Measurements from ENCODE around the gene GPR161.

The GPR161 gene

GRCh38 chr1:168087696-168088095 lies 49.0 kb downstream of the GPR161 start:
- no peak for DNase-seq
- no peaks in the 10 kb centered on the region for H3K36me3 ChIP-seq (ENCODE audit: control insufficient read depth, insufficient read depth, low read length)
- no peak overlapping the region for H2BK15ac ChIP-seq (replicated peaks; ENCODE audit: low read depth)
- H3K4me3 ChIP-seq (ENCODE audit: low read length): no peak overlapping the region
- H2BK120ac ChIP-seq (ENCODE audit: low read depth, low read length): no peak overlapping the region
- H3K9ac ChIP-seq (ENCODE audit: low read length): no peak overlapping the region
- H3K79me2 ChIP-seq (ENCODE audit: control insufficient read depth, insufficient read depth, low read length): no peaks in the 10 kb centered on the region
- no peak overlapping the region for H3K4me2 ChIP-seq (ENCODE audit: low read length)
- H3K4me1 ChIP-seq (ENCODE audit: control insufficient read depth, low read depth, low read length): peaks cover 3% of the 10 kb centered on the region
- H3K56ac ChIP-seq (ENCODE audit: low read length): no peak overlapping the region
- no peak overlapping the region for H2BK5ac ChIP-seq (ENCODE audit: low read length)
- H3K27me3 ChIP-seq (ENCODE audit: insufficient read depth, low read length, poor library complexity): no peaks in the 10 kb centered on the region
- no peak overlapping the region for H4K5ac ChIP-seq (ENCODE audit: low read length)
- no peaks in the 10 kb centered on the region for H3K79me1 ChIP-seq (ENCODE audit: low read length)
- no peak overlapping the region for H4K8ac ChIP-seq (ENCODE audit: low read depth, low read length)
- no peak overlapping the region for H3K4ac ChIP-seq (ENCODE audit: low read depth, low read length)
- H3K27ac ChIP-seq (ENCODE audit: low read depth, low read length): no peak overlapping the region
- no CpG with 5 or more reads among the region's 10 CpGs for WGBS (ENCODE audit: extremely low coverage, insufficient coverage, low lambda C conversion rate)
- no peak overlapping the region for H2AK5ac ChIP-seq (ENCODE audit: low read length)
- H3K18ac ChIP-seq (ENCODE audit: low read length): no peak overlapping the region
- H3K23ac ChIP-seq (ENCODE audit: low read length): no peak overlapping the region

DNA sequence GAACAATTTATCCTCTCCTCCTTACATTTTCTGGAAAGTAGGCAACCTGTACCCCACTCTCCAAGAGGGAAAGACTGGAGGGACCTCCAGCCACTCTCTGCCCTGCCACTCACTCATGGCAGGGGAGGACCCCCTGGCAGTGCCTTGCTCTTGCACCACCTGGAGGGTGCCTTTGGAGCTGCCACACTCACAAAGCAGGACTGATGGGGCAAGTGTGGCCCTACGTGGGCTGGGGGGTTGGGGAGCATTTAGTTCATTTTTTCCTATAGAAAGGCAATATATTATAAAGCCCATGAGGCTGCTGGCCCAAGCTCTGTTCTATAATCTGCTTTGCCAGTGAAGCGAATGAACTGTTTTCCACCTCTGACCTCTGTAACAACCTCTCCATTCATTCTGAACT lies 50.3 kb downstream of the GPR161 start:
- H3K56ac ChIP-seq (ENCODE audit: low read length): no peak overlapping the region
- H3K4me2 ChIP-seq (ENCODE audit: low read length): no peak overlapping the region
- peaks cover 3% of the 10 kb centered on the region for H3K4me1 ChIP-seq (ENCODE audit: control insufficient read depth, low read depth, low read length)
- no peak overlapping the region for H3K4me3 ChIP-seq (ENCODE audit: low read length)
- no peak overlapping the region for H3K23ac ChIP-seq (ENCODE audit: low read length)
- no peaks in the 10 kb centered on the region for H3K27me3 ChIP-seq (ENCODE audit: insufficient read depth, low read length, poor library complexity)
- WGBS (ENCODE audit: extremely low coverage, insufficient coverage, low lambda C conversion rate): no CpG with 5 or more reads among the region's 2 CpGs
- H4K5ac ChIP-seq (ENCODE audit: low read length): no peak overlapping the region
- H3K27ac ChIP-seq (ENCODE audit: low read depth, low read length): no peak overlapping the region
- no peaks in the 10 kb centered on the region for H3K36me3 ChIP-seq (ENCODE audit: control insufficient read depth, insufficient read depth, low read length)
- H3K4ac ChIP-seq (ENCODE audit: low read depth, low read length): no peak overlapping the region
- no peak overlapping the region for H4K8ac ChIP-seq (ENCODE audit: low read depth, low read length)
- H3K18ac ChIP-seq (ENCODE audit: low read length): no peak overlapping the region
- H2BK5ac ChIP-seq (ENCODE audit: low read length): no peak overlapping the region
- H3K9ac ChIP-seq (ENCODE audit: low read length): no peak overlapping the region
- no peaks in the 10 kb centered on the region for H3K79me2 ChIP-seq (ENCODE audit: control insufficient read depth, insufficient read depth, low read length)
- no peaks in the 10 kb centered on the region for H3K79me1 ChIP-seq (ENCODE audit: low read length)
- DNase-seq: no peak
- no peak overlapping the region for H2BK15ac ChIP-seq (replicated peaks; ENCODE audit: low read depth)
- no peak overlapping the region for H2BK120ac ChIP-seq (ENCODE audit: low read depth, low read length)
- H2AK5ac ChIP-seq (ENCODE audit: low read length): no peak overlapping the region

DNA sequence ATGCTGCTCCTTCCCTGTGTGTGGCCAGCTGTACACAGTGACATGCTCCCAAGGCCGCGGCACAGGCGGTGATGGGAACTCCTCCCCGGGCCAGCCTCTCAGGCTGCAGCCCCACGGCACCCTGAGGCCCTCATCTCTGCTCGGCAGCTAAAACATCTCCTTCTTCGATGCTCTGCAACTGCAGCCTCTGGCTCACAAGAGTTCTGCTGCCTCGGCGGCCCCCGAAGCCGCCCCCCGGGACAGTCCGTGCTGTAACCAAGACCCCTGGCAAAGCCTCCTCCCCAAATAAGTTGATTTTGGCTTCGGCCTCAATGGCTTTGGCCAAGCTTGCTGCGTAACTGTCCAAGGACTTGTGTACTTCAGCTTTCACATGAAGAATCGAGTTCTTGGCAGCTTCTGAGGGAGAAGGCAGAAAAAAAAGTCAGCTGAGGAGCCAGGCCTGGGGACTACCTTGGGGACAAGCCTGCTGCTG lies 51.3 kb downstream of the GPR161 start:
- Histone ChIP-seq H3K27ac (ENCODE audit: low read depth, low read length) (no peak overlapping the region), H3K4me2 (ENCODE audit: low read length) (no peak overlapping the region), H3K23ac (ENCODE audit: low read length) (no peak overlapping the region), H3K4me3 (ENCODE audit: low read length) (no peak overlapping the region), H3K36me3 (ENCODE audit: control insufficient read depth, insufficient read depth, low read length) (no peaks in the 10 kb centered on the region), H2BK120ac (ENCODE audit: low read depth, low read length) (no peak overlapping the region), H2AK5ac (ENCODE audit: low read length) (no peak overlapping the region), H2BK5ac (ENCODE audit: low read length) (no peak overlapping the region), H3K27me3 (ENCODE audit: insufficient read depth, low read length, poor library complexity) (no peaks in the 10 kb centered on the region), H3K4ac (ENCODE audit: low read depth, low read length) (no peak overlapping the region), H2BK15ac (replicated peaks; ENCODE audit: low read depth) (no peak overlapping the region), H3K56ac (ENCODE audit: low read length) (no peak overlapping the region), H3K79me2 (ENCODE audit: control insufficient read depth, insufficient read depth, low read length) (no peaks in the 10 kb centered on the region), H3K4me1 (ENCODE audit: control insufficient read depth, low read depth, low read length) (peaks cover 3% of the 10 kb centered on the region), H4K5ac (ENCODE audit: low read length) (no peak overlapping the region), H3K18ac (ENCODE audit: low read length) (no peak overlapping the region), H3K9ac (ENCODE audit: low read length) (no peak overlapping the region), H4K8ac (ENCODE audit: low read depth, low read length) (no peak overlapping the region), H3K79me1 (ENCODE audit: low read length) (no peaks in the 10 kb centered on the region)
- whole genome bisulfite sequencing (ENCODE audit: extremely low coverage, insufficient coverage, low lambda C conversion rate): no CpG with 5 or more reads among the region's 16 CpGs
- DNase-seq: no peak

DNA sequence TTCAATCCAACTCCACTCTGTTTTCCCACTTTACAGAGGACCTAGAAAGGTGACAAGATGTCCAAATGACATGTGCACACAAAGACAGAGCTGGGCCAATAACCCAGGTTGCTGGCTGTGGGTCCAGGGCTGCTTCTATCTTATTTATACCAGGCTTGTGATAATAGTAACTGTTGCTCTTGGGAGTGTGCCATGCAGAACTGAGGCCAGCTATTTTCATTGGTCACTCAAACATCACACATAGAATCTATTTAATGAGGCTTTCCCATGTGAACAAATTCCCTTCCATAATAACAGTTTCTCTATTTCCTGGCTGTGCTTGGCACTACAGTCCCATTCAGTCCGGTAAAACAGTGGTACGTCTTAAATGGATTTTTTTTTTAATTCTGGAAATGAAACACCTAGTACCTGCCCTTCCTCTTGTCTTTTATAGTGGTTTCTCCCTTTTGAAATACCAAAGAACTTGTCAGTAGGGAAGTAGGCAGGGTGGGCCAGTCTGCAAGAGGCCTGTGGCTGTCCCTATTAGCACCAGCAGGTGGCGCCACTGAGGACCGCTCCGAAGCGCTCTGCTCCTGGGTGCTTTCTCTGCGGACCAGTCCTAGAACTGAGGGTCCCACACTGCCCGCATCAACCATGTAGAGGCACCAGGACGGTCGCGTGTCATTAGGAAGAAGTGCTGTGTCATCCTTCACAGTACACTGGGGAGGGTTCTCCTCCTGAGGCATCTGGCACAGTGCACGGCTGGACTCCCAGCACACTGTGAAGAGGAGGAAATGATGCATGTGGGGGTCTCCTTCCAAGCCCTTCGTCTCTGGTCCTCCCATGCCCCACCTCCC lies 52.1 kb downstream of the GPR161 start:
- no peak overlapping the region for H4K5ac ChIP-seq (ENCODE audit: low read length)
- peaks cover 3% of the 10 kb centered on the region for H3K4me1 ChIP-seq (ENCODE audit: control insufficient read depth, low read depth, low read length)
- no peak overlapping the region for H3K56ac ChIP-seq (ENCODE audit: low read length)
- no peaks in the 10 kb centered on the region for H3K36me3 ChIP-seq (ENCODE audit: control insufficient read depth, insufficient read depth, low read length)
- peak; percentile 71 for DNase-seq
- H2BK5ac ChIP-seq (ENCODE audit: low read length): no peak overlapping the region
- no CpG with 5 or more reads among the region's 13 CpGs for WGBS (ENCODE audit: extremely low coverage, insufficient coverage, low lambda C conversion rate)
- no peak overlapping the region for H3K18ac ChIP-seq (ENCODE audit: low read length)
- H3K9ac ChIP-seq (ENCODE audit: low read length): no peak overlapping the region
- no peak overlapping the region for H3K4me3 ChIP-seq (ENCODE audit: low read length)
- no peaks in the 10 kb centered on the region for H3K79me2 ChIP-seq (ENCODE audit: control insufficient read depth, insufficient read depth, low read length)
- H3K27me3 ChIP-seq (ENCODE audit: insufficient read depth, low read length, poor library complexity): no peaks in the 10 kb centered on the region
- H2BK15ac ChIP-seq (replicated peaks; ENCODE audit: low read depth): no peak overlapping the region
- no peak overlapping the region for H2AK5ac ChIP-seq (ENCODE audit: low read length)
- no peak overlapping the region for H4K8ac ChIP-seq (ENCODE audit: low read depth, low read length)
- no peak overlapping the region for H3K4ac ChIP-seq (ENCODE audit: low read depth, low read length)
- no peak overlapping the region for H3K27ac ChIP-seq (ENCODE audit: low read depth, low read length)
- H2BK120ac ChIP-seq (ENCODE audit: low read depth, low read length): no peak overlapping the region
- no peak overlapping the region for H3K23ac ChIP-seq (ENCODE audit: low read length)
- no peaks in the 10 kb centered on the region for H3K79me1 ChIP-seq (ENCODE audit: low read length)
- H3K4me2 ChIP-seq (ENCODE audit: low read length): no peak overlapping the region

GRCh38 chr1:168083456-168084325 lies 53.0 kb downstream of the GPR161 start:
- DNase-seq: no peak

More at GRCh38 chr1:168083456-168084325, 53.0 kb downstream of the GPR161 start:
- no peaks in the 10 kb centered on the region for H3K79me1 ChIP-seq (ENCODE audit: low read length)
- H3K4me1 ChIP-seq (ENCODE audit: control insufficient read depth, low read depth, low read length): peaks cover 2% of the 10 kb centered on the region
- no peak overlapping the region for H3K4ac ChIP-seq (ENCODE audit: low read depth, low read length)
- H3K18ac ChIP-seq (ENCODE audit: low read length): no peak overlapping the region
- H3K9ac ChIP-seq (ENCODE audit: low read length): no peak overlapping the region
- no peak overlapping the region for H4K5ac ChIP-seq (ENCODE audit: low read length)
- H3K36me3 ChIP-seq (ENCODE audit: control insufficient read depth, insufficient read depth, low read length): no peaks in the 10 kb centered on the region
- H2BK120ac ChIP-seq (ENCODE audit: low read depth, low read length): no peak overlapping the region
- H3K4me2 ChIP-seq (ENCODE audit: low read length): no peak overlapping the region
- no peak overlapping the region for H2BK5ac ChIP-seq (ENCODE audit: low read length)
- H3K4me3 ChIP-seq (ENCODE audit: low read length): no peak overlapping the region
- H3K23ac ChIP-seq (ENCODE audit: low read length): no peak overlapping the region
- no CpG with 5 or more reads among the region's 7 CpGs for WGBS (ENCODE audit: extremely low coverage, insufficient coverage, low lambda C conversion rate)
- no peak overlapping the region for H3K56ac ChIP-seq (ENCODE audit: low read length)
- no peak overlapping the region for H2AK5ac ChIP-seq (ENCODE audit: low read length)
- H3K27ac ChIP-seq (ENCODE audit: low read depth, low read length): no peak overlapping the region
- no peak overlapping the region for H4K8ac ChIP-seq (ENCODE audit: low read depth, low read length)
- H2BK15ac ChIP-seq (replicated peaks; ENCODE audit: low read depth): no peak overlapping the region
- no peaks in the 10 kb centered on the region for H3K79me2 ChIP-seq (ENCODE audit: control insufficient read depth, insufficient read depth, low read length)
- H3K27me3 ChIP-seq (ENCODE audit: insufficient read depth, low read length, poor library complexity): no peaks in the 10 kb centered on the region

All from mesendoderm (in vitro differentiated cells).